A673 (cell line): ENCODE results near the gene FAM171A2.
"Not testable (repeated sequence)": the region's sequence is repeated elsewhere in the genome, so short reads cannot be mapped to it uniquely, and the experiment has no call there.

Experiments used
- CTCF ChIP-seq: fragments of 300-800, 200-600 bp; sonication (generic); conservative IDR thresholded peaks from 2 replicates; pipeline ENCODE4 v1.5.1; 2017; ENCODE audit warnings: low read depth, mild to moderate bottlenecking, antibody characterized with exemption, low read length, moderate library complexity, mixed read lengths
- EZH2 ChIP-seq: fragments of 200-600 bp; sonication (generic); IDR thresholded peaks from 2 replicates; pipeline ENCODE4 v1.6.1; 2017; ENCODE audit warnings: borderline replicate concordance, low read depth, mild to moderate bottlenecking, mixed read lengths, antibody characterized with exemption, low read length; ENCODE audit not compliant: poor library complexity, severe bottlenecking

DNA sequence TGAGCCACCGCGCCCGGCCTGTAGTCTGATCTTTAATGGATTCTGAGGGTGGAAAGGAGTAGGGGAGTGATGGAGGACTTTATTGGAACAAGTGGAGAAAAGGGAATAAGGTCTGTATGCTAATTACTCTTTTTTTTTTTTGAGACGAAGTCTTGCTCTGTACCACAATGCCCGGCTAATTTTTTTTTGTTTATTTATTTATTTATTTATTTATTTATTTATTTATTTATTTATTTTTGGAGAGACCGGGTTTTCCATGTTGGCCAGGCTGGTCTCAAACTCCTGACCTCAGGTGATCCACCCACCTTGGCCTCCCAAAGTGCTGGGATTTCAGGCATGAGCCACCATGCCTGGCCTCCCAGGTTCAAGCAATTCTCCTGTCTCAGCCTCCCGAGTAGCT, 34.1 kb downstream of the FAM171A2 start:
- TF ChIP-seq CTCF, EZH2: not testable (repeated sequence)
